ENCODE data around the gene LARP4B.

The LARP4B gene

DNA sequence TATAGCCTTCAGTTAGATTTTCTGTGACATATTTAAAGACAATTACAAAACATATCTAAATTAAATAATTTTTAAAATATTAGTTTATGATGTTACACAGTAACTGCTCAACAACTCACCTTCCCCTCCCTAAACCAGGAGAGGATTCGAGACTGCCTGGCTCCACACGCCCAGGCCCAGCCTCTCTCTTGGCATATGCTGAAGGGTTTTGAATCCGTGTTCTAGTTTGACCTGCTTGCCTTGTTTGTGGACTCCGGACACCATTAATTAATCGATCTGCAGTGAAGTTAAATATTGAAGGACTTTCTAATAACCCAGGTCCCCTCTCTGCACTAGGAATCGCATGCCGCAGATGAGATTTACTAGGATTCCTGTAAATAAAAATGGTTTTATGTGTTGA is 106.6 kb downstream of the LARP4B start:
- no peak for DNase-seq (ENCODE audit: low spot score)

DNA sequence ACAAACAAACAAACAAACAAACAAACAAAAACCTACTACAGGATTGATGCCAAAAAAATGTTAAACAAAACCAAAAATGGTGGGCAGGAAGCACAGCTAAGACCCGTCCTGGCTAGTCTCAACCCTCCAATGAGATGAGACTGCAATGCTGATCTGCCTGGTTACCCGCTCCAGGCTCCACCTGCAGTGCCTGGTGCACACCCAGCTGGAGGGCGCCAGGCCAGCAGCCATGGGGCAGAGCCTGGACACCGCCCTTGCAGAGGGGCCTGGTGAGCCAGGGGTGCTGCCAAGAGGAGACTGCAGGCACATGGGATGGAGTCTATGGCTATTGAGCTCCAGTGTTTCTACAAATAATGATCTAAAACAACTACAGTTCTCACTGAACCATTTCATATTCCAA is 107.0 kb downstream of the LARP4B start:
- no peak for DNase-seq (ENCODE audit: low spot score)

DNA sequence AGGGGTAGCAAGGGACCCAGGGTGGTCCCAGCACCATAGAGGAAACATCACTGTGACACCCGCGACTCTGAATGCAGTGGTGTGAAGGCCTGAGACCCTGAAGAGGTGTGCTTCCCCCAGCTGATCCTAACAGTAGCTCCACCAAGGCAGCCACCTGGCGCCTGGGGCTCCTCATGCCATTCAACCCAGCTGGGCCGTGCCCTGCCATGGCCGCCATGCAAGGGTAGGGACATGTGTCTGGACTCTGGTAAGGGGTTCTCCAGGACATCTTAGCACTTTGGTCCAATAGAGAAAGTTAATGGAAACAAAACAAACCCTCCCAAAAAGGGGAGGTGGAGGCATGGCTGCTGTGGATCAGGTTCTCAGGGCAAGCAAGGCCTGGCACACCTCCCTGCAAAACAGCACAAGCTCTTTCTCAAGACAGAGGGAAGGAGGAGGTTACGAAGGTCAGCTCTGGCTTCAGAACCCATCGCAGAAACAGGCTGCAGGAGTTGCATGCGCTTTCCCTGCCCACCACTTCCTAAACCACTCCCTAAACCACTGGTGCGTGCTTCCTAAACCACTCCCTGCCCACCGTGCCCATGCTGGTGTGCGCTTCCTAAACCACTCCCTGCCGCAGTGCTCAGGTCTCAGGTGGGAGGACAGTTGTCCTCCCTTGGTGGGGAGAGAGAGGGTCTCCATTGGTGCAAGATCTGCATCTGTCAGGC is 108.7 kb downstream of the LARP4B start:
- no peak for DNase-seq (ENCODE audit: low spot score)

DNA sequence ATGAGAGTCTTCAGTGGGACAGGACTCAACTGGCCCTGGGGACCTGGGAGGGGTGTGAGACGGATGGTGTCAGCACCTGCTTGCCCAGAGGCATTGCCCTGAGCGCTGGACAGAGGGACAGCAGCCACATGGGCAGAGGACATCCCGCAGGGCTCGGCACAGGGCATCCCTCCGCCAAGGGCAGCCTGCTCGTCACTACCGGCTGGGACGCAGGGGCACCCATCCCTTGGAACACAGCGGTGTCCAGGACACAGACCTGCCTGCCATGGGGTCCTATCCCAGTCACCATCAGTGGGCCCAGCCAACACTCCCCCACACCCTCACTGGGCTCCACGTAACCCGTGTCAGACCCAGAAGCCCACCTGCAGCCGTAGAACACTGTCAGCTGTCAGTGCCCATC is 109.3 kb downstream of the LARP4B start:
- DNase-seq (ENCODE audit: low spot score), result no peak

DNA sequence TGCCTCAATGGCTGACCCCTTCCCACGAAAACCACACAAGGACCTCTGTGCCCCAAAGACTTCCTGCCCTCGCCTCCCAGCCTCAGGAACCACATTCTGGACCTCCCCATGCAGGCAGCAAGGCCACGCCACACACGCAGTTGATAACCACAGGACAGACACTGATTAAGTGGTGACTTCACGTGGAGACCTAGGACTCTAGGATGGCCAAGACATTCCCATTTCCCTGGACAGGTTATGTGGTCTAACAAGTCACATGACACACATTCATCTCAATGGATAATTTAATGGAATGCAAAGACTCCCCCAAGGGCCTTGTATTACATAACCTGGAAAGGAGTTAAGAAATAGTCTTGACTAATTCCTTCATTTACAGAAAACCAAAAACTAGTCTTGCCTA is 110.2 kb downstream of the LARP4B start:
- DNase-seq (ENCODE audit: low spot score), result peak; percentile 54

DNA sequence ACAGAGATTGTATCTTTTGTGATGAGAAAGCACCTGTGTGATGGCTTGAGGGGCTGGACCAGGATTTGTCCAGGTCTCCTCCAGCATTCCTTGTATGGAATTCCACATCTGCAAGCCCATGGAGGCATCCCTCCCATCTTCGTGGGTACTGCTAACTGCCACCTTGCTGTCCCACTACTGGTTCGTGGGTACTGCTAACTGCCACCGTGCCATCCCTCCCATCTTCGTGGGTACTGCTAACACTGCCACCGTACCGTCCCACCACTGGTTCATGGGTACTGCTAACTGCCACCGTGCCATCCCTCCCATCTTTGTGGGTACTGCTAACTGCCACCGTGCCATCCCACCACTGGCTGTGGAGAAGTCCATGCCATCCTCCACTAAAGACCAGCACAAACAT is 111.7 kb downstream of the LARP4B start:
- DNase-seq (ENCODE audit: low spot score), result no peak

DNA sequence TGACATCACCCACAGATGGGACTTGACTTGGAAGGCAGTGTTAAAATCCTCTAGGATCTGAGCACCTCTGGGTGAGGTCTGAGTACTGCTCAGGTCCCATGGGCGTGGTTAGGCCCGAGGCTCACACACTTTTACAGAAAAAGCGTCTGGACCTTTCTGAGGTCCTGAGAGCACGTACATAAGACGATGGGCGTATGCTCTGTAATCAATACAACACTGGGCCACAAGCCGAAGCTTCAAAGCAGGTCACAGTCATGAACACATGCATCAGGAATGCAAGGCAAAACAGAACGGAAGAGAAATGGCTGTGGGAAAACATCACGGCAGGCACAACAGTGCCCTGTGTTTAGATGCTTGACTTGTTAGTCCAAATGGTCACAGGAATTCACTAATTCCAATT is 112.2 kb downstream of the LARP4B start:
- peak; percentile 69 for DNase-seq (ENCODE audit: low spot score)

DNA sequence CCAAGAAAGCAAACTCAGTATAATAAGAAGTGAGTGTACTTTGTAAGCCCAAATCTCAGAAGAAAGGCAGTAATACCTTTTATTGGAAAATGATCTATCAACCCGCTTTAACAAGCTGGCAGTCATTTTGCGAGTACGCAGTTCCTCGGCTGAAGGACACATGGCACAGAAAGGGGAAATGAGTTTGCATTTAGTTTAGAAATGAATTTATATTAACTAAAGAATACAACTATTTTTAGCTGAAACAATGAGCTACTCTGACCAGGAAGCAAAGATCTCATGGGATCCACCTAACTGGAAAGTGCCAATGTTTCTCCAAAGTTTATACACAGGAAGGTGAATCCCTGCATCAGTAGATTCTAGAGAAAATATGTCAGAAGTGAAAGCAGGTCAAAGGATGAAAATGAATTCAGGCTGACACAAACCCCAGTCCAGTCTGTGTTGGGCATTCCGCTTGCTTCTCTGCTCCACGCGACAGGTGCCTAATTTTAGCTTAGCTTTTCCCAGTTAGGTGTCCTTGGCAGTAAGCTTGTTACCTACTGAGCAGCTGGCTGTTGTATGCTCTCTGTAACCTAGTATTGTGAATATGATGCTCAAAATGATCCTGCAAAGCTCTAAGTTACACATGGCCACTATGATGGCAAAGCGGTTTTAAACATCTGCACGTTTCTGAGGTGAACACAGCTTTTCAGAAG is 112.8 kb downstream of the LARP4B start:
- no peak for DNase-seq (ENCODE audit: low spot score)

DNA sequence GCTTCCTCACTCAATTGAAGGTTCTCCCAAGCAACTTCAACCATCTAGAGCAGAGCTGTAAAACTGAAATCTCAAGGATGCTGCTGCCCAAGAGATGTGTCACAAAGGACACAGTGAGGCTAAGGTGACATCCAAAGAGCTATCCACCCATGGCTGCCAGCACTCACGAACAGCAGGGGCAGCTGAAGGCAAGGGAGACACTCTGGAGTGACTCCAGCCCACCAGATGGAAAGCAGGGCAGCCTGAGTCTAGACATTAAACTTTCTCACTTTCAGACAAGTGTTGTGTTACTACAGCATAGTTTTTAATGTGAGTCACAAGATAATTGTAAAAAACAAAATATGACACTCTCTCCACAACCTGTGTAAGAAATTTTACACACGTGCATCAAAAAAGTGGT is 113.5 kb downstream of the LARP4B start:
- DNase-seq (ENCODE audit: low spot score), result peak; percentile 68

DNA sequence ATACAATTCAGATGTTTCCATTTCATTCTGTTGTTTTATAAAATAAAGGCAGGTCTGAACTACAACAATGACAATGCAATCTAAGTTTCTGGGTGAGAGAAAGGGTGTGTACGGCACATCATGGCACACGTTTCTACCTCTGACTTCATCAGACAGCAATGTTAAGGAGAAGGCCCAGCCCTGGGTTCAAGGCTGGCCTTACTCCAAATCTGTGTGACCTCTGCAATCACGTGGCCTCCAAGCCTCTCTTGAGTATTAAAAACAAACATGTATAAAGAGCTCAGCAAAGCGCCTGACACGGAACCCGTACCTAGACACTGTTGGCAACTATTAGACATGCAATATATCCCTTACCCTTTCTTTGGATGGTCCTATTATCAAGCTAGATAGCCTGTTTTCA is 114.1 kb downstream of the LARP4B start:
- no peak for DNase-seq (ENCODE audit: low spot score)

DNA sequence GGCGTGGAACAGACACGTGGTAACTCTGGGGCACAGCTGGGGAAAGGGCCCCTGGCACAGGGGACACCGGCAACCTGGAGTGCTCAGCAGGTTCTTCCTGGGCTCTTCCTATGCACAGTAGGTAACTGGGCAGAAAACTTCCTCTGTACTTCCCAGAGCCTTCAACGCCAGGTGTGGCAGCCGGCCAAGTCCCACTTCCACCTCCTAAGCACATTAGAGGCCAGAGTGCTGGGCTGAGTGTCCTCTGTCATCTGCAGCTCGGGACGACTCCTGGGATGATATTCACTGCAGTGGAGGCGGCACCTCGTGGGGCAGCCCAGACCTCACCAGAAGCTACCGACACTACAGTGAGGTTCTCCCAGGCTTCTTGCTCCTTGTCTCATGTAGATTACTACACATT is 114.5 kb downstream of the LARP4B start:
- no peak for DNase-seq (ENCODE audit: low spot score)

DNA sequence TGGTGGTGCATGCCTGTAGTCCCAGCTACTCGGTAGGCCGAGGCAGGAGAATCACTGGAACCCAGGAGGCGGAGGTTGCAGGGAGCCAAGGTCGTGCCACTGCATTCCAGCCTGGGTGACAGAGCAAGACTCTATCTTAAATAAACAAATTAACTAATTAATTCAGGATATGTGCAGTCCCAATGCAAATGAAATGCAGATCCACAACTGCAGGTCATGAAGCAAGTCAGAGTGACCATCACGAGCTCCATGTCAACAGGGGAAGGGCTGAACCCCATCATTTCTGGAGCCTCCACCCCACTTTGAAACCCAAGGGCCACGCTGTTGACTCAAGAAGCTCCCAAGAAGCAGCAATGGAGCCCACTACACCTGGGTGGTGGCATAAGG is 115.4 kb downstream of the LARP4B start:
- DNase-seq (ENCODE audit: low spot score), result no peak

DNA sequence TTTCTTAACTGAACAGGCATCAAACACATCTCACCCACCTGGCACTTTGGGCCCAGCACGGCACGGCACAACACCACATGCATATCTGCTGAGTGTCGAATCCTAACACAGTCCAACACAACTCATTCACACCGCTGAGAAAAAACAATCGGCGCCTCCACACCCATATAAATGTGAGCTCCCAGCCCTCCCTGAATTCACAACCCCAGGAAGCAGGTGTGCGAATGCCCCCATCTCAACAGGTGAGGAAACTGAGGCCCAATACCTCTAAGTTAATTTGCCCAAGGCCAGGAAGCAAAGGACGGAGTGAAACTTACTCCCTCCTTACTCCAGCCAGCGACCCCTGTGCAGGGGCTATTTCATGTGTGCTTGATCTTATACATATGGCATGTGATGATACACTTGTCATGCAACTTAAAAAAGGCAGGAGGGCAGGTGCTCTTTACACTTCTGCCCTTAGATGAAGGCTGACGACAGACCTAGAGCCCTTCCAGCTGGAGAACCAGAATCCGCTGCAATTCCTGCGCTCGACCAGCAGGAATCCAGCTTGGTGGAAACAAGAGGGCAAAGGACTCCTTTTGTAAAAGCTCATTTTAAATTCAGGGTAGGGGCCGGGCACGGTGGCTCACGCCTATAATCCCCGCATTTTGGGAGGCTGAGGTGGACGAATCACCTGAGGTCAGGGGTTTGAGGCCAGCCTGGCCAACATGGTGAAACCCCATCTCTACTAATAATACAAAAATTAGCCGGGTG is 116.0 kb downstream of the LARP4B start:
- no peak for DNase-seq (ENCODE audit: low spot score)

DNA sequence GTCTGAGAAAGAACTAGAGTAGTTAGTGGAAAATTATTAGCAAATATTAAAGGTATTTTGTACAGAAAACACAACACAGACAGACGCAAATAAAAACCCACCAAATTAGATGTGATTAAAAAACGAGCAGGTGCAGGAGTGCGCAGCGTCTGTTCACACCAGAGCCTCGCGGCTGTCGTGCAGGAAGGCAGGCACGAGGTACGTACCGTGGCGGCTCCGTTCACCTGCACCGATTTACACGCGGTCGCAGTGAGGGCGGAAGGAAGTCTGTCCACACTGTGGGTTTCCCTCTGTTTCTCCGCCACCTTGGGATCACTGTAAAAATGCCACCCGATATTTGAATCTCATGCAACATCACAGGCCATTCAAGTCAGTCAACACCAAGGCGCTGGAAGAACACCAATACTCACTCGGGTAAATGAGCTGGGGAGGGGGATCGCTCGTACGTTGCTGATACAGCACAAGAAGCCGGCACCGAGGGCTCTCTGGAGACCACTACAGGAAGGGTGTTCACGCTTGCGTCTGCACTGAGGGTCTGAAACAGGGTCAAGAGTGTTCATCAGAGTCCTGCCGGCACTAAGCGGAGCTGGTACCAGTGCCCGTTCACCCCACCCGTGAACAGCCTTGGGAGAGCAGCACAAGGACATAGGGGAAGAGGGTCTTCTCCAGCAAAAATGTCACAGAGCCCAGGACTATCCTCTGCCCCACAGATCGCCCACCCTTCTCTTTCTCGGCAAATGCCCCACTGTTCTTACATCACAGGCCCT is 116.8 kb downstream of the LARP4B start:
- DNase-seq (ENCODE audit: low spot score), result no peak

DNA sequence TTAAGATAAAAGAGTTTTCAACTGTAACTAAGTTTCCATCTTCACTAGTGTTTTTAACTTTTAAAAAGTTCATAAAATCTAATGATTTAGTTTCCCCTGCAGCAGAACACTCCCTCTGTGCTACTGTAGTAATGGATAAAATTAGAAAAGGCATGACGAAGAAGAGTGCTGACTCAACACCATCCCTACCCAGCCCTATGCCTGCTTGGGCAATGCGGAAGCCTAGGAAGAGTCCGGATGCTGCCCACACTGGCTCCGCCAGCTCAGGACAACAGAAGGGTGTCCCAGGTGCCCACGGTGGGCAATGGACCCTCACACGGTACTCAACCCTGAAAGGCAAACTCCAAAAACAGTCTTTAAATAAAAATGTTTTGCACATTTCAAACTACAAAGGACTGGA is 118.2 kb downstream of the LARP4B start:
- DNase-seq (ENCODE audit: low spot score), result no peak

DNA sequence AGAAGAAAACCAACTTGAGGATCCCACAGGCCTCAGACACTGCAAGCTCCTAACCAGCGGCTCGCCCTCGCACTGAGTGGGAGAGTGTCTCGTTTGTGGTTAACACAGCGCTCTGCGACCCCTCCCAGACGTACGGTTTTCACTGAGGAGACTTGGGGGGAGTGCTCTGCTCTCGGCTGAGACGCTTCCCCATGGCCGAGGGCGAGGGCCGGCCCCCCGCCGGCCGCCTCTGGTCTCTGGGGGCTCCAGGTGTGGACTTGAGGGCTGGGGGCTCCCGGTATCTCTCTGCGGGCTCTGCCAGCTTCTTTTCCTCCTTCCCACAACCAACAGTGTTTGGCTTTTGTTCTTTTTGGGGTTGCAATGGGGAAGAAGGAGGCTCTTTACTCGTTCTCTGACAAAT is 118.7 kb downstream of the LARP4B start:
- DNase-seq (ENCODE audit: low spot score), result no peak

DNA sequence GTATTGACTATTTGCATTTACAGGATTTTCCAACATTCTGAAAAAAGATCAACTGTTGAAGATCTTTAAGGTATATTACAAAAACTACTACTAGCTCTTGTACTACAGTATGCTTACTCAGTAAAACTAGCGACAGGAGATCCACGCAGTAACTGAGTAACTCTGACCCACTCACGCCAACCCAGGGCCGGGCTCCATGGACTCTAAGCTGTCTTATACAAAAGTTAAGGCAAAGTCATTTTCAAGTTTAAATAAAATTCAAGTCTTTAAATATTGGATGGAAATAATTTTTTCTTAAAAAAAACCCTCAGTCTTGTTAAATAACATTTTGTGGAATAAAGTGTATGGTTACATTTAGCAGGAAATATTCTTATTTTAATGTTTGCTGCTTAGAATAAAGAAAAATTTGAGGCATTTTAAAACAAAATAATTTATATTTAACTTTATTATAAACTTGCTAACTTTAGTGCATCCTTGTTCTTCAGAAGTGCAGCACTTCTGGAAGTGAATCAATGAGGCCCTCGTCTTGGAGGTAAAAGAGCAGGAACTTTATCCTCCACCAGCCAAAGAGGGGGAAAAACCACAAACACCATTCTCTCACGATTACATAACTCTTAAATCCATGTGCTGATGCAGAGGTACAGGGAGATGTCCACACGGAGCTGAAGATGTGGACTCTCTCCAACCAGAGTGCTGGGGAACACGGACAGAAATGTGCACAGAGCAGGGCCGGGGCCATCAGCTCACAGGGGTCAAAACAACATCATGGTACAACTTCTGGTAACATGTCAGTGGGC is 119.9 kb downstream of the LARP4B start:
- no peak for DNase-seq (ENCODE audit: low spot score)

DNA sequence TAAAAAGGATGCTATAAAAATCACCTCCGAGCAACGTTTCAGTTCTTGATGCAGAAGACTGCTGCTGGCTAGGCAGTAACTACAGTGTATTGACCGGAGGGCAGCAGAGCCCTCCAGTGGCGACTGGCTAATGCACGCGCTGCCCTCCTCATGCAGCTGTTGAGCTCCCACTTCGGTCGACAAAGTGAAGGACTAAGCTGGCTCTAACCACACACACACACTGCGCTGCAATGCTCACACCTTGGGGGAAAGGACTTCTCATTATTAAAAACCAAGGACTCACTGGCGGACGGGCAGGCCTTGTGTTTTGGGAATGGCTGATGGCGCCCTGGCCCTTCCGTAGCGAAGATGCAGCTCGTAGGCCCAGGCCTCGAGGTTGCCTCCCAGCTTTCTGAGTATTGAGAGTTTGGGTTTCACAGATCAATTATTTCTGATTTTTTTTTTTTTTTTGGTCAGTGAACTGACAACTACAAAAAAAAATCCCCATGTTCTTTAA is 121.1 kb downstream of the LARP4B start:
- DNase-seq (ENCODE audit: low spot score), result no peak

DNA sequence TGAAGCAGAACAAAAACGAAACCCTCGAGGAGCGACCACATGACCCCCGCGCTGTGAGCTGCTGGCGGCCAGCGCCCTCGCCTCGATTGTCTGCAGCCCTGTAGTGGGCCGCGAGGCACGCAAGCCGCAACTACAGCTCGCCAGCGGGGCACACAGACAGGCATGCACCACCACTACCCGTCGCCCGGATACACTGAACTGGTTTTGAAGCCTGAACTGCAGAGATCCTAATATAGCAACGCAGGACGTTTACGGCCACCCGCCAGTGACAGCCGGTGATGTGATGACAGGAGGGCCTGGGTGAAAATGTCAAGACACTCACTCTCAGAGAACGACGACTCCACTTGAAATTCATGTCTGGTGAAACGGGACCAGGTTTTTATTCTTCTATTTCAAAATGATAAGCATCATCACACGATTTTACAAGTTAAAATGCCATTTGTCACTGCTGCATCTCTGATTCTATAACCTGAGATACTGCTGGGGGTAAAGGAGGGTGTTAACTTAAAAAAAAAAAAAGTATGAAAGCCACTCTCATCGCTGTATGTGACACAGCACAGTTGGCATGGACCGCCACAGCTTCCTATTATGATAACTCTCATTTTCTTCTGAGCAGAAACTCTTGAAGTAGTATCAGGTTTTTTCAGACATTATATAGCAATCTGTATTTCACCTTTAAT is 121.7 kb downstream of the LARP4B start:
- no peak for DNase-seq (ENCODE audit: low spot score)

DNA sequence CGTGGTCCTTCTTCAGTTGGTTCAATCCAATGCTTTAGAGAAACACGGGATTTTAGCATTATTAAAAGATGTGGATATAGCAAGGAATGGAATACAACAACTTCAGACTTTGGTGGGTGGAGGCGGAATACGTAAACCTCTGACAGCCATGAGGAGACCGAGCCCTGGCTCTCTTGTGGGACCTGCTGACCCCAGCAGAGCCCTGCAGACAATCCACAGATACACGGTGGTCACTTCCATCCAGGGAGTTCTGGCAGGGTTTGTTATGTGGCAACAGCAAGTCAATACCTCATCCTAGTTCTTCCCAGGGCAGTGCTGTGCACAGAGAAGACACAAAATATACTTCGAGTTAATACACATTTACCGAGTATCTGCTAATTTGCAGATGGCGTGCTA is 123.5 kb downstream of the LARP4B start:
- DNase-seq (ENCODE audit: low spot score), result no peak
